H9 (cell line): ENCODE data around the gene C10orf105. TPM values are rescaled to one million over a fixed set of nuclear protein-coding genes. Genes with fewer than 3 reads are reported as not detected.

Source experiments
- DNase-seq: peaks from one replicate; pipeline ENCODE4 v3.0.0-alpha.2; 2017
- H2AFZ ChIP-seq: one replicate; pipeline ENCODE4 v1.6.1; 2013; ENCODE audit warnings: mild to moderate bottlenecking, low read length, control low read depth, moderate library complexity
- H2AK5ac ChIP-seq: 2 replicates; pipeline ENCODE4 v1.6.1; 2013; ENCODE audit warnings: low read length, control low read depth, mixed read lengths; ENCODE audit not compliant: insufficient read length
- H2BK120ac ChIP-seq: one replicate; pipeline ENCODE4 v1.6.1; 2013; ENCODE audit warnings: low read depth, mild to moderate bottlenecking, low read length, control low read depth, inconsistent platforms; ENCODE audit not compliant: poor library complexity, severe bottlenecking
- H2BK12ac ChIP-seq: 2 replicates; pipeline ENCODE4 v1.6.1; 2013; ENCODE audit warnings: low read length, control low read depth, mixed read lengths, low read depth; ENCODE audit not compliant: insufficient read length
- H2BK15ac ChIP-seq: 2 replicates; pipeline ENCODE4 v1.6.1; 2013; ENCODE audit warnings: low read depth, low read length, control low read depth
- H2BK20ac ChIP-seq: one replicate; pipeline ENCODE4 v1.6.1; 2013; ENCODE audit warnings: low read depth, mild to moderate bottlenecking, low read length, control low read depth, inconsistent platforms; ENCODE audit not compliant: poor library complexity, severe bottlenecking
- H2BK5ac ChIP-seq: 2 replicates; pipeline ENCODE4 v1.6.1; 2013; ENCODE audit warnings: low read length, control low read depth, mixed read lengths; ENCODE audit not compliant: insufficient read length
- H3K14ac ChIP-seq: 2 replicates; pipeline ENCODE4 v1.6.1; 2013; ENCODE audit warnings: low read length, control low read depth; ENCODE audit not compliant: insufficient read depth
- H3K18ac ChIP-seq: 2 replicates; pipeline ENCODE4 v1.6.1; 2013; ENCODE audit warnings: low read depth, mild to moderate bottlenecking, mixed read lengths, low read length, control low read depth; ENCODE audit not compliant: insufficient read length
- H3K23ac ChIP-seq: 2 replicates; pipeline ENCODE4 v1.6.1; 2013; ENCODE audit warnings: low read length, control low read depth, mixed read lengths, low read depth; ENCODE audit not compliant: insufficient read length
- H3K23me2 ChIP-seq: 2 replicates; pipeline ENCODE4 v1.6.1; 2013; ENCODE audit warnings: low read depth, mild to moderate bottlenecking, mixed read lengths, low read length, control low read depth; ENCODE audit not compliant: insufficient read length, poor library complexity, severe bottlenecking
- H3K27ac ChIP-seq: 2 replicates; pipeline ENCODE4 v1.5.1; 2013; ENCODE audit warnings: low read length, control low read depth, mixed read lengths, low read depth; ENCODE audit not compliant: insufficient read length
- H3K27me3 ChIP-seq: 2 replicates; pipeline ENCODE4 v1.6.1; 2013; ENCODE audit warnings: low read length, control low read depth, inconsistent platforms; ENCODE audit not compliant: insufficient read depth
- H3K4ac ChIP-seq: 2 replicates; pipeline ENCODE4 v1.6.1; 2013; ENCODE audit warnings: low read depth, mild to moderate bottlenecking, control low read depth, inconsistent platforms, low read length, moderate library complexity
- H3K4me1 ChIP-seq: 2 replicates; pipeline ENCODE4 v1.6.1; 2013; ENCODE audit warnings: low read length, control low read depth, inconsistent platforms; ENCODE audit not compliant: insufficient read depth
- H3K4me2 ChIP-seq: 2 replicates; pipeline ENCODE4 v1.6.1; 2013; ENCODE audit warnings: low read length, control low read depth, mixed read lengths; ENCODE audit not compliant: insufficient read length, insufficient read depth
- H3K56ac ChIP-seq: 2 replicates; pipeline ENCODE4 v1.6.1; 2013; ENCODE audit warnings: low read depth, mild to moderate bottlenecking, mixed read lengths, low read length, control low read depth; ENCODE audit not compliant: insufficient read length
- H3K79me1 ChIP-seq: 2 replicates; pipeline ENCODE4 v1.6.1; 2013; ENCODE audit warnings: low read depth, mild to moderate bottlenecking, moderate library complexity, low read length, control low read depth, inconsistent platforms; ENCODE audit not compliant: insufficient read depth, poor library complexity, severe bottlenecking
- H3K79me2 ChIP-seq: 2 replicates; pipeline ENCODE4 v1.6.1; 2013; ENCODE audit warnings: low read length, control low read depth, inconsistent platforms; ENCODE audit not compliant: insufficient read depth
- H3K9ac ChIP-seq: 2 replicates; pipeline ENCODE4 v1.6.1; 2013; ENCODE audit warnings: low read length, control low read depth, mixed read lengths; ENCODE audit not compliant: insufficient read length; ENCODE audit errors: extremely low read depth
- H3K9me3 ChIP-seq: one replicate; pipeline ENCODE4 v1.6.1; 2013; ENCODE audit warnings: low read depth, low read length, inconsistent platforms; ENCODE audit not compliant: control insufficient read depth
- H3T11ph ChIP-seq: one replicate; pipeline ENCODE4 v1.6.1; 2013; ENCODE audit warnings: mild to moderate bottlenecking, low read length, control low read depth, inconsistent platforms
- H4K20me1 ChIP-seq: one replicate; pipeline ENCODE4 v1.6.1; 2013; ENCODE audit not compliant: control insufficient read depth, insufficient read length, insufficient read depth
- H4K5ac ChIP-seq: 2 replicates; pipeline ENCODE4 v1.6.1; 2013; ENCODE audit warnings: low read depth, mild to moderate bottlenecking, mixed read lengths, low read length, control low read depth; ENCODE audit not compliant: insufficient read length
- H4K8ac ChIP-seq: replicated peaks from 2 replicates; pipeline ENCODE4 v1.6.1; 2013; ENCODE audit warnings: low read length, control low read depth, mixed read lengths, low read depth; ENCODE audit not compliant: insufficient read length
- H4K91ac ChIP-seq: 2 replicates; pipeline ENCODE4 v1.6.1; 2013; ENCODE audit warnings: low read depth, mild to moderate bottlenecking, moderate library complexity, mixed read lengths, low read length, control low read depth; ENCODE audit not compliant: insufficient read length
- H3K27ac Mint-ChIP-seq, 3 experiments: 2 replicates in 2 of 3; 3 replicates in 1 of 3; pipeline ENCODE4 v1.8.0; 2020 to 2021; ENCODE audit warnings: mixed read lengths in 3 of 3, mild to moderate bottlenecking in 1 of 3, moderate library complexity in 1 of 3
- H3K27me3 Mint-ChIP-seq: 2 replicates; pipeline ENCODE4 v1.8.0; 2021; ENCODE audit warnings: low read depth, mild to moderate bottlenecking, moderate library complexity, mixed read lengths
- H3K36me3 Mint-ChIP-seq, 3 experiments: 2 replicates in 2 of 3; 3 replicates in 1 of 3; pipeline ENCODE4 v1.8.0; 2020 to 2021; ENCODE audit warnings: low read depth in 3 of 3, mixed read lengths in 3 of 3; ENCODE audit not compliant: insufficient read depth in 1 of 3
- H3K4me1 Mint-ChIP-seq, 2 experiments: 2 replicates each; pipeline ENCODE4 v1.8.0; 2020; ENCODE audit warnings: mixed read lengths in 2 of 2
- H3K4me3 Mint-ChIP-seq, 2 experiments: 2 replicates in 1 of 2; 3 replicates in 1 of 2; pipeline ENCODE4 v1.8.0; 2020 to 2021; ENCODE audit warnings: mild to moderate bottlenecking in 2 of 2, mixed read lengths in 2 of 2, moderate library complexity in 1 of 2
- H3K9me3 Mint-ChIP-seq, 2 experiments: 2 replicates in 1 of 2; 3 replicates in 1 of 2; pipeline ENCODE4 v1.8.0; 2020; ENCODE audit warnings: mild to moderate bottlenecking in 2 of 2, mixed read lengths in 2 of 2, moderate library complexity in 1 of 2
- WGBS: extraction: QIAGEN DNeasy Blood & Tissue Kit; methylation state at CpG from one replicate; pipeline ENCODE4 v1.1.7; 2013; ENCODE audit warnings: missing lambda C conversion rate, low lambda C conversion rate, mixed read lengths; ENCODE audit not compliant: insufficient read length; ENCODE audit errors: extremely low coverage; 5-methylcytosine and 5-hydroxymethylcytosine counted together
- total RNA-seq: library from RNA; stranded (reverse); gene quantifications from 2 replicates; pipeline ENCODE4 v1.2.1, GENCODE V29; 2021
- TF ChIP-seq, protein P1 (sequence below): fragments of 200-600 bp; sonication (generic); conservative IDR thresholded peaks from 3 replicates; pipeline ENCODE4 v1.8.0; 2021; ENCODE audit warnings: antibody characterized with exemption, mild to moderate bottlenecking

Gene C10orf105
- total RNA-seq, 1 experiment from 2014 or later, result 0.26 TPM

DNA sequence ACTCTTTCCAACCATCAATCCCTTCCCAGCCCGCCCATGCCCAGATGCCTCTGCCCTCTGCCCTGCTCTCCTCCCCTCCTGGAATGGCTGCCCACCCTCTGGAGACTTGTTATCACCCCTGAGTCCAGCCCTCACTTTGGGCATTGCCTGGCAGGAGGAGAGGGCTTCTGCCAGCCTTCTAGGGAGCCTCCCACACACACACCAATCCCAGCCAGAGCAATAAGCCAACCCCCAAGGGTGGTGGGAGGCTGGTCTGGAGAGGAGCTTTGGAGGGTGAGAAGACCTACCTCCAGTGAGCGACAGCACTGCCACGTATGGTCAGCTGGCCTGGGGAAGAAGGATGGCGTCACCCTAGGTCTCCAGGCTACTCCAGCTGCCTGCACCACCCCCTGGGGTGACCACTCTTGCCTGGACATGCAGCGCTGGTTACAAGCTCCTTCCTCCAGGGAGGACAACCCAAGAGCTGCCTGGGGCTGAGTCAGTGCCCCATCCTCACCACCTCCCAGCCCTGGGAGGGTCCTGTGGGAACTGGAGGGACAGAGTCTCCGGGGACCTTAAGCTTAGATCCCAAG lies 8.4 kb downstream of the C10orf105 start:
- H2AFZ ChIP-seq, result no peak overlapping the region
- no peak overlapping the region for H3K56ac ChIP-seq
- no peak overlapping the region for H2BK12ac ChIP-seq
- H3K23ac ChIP-seq, result no peak overlapping the region
- no peak overlapping the region for H4K5ac ChIP-seq
- no peak overlapping the region for H2BK15ac ChIP-seq
- H3K79me2 ChIP-seq, result no peaks in the 10 kb centered on the region
- no peak overlapping the region for H2BK5ac ChIP-seq
- no peak overlapping the region for H2AK5ac ChIP-seq
- no peak overlapping the region for H2BK120ac ChIP-seq
- Mint-ChIP-seq H3K36me3 (no peaks in the 10 kb centered on the region; a peak in 1 of 7 replicates), H3K27me3 (peaks cover 12% of the 10 kb centered on the region), H3K27ac (no peak overlapping the region; a peak in 1 of 7 replicates), H3K9me3 (no peaks in the 10 kb centered on the region), H3K4me3 (no peak overlapping the region), H3K4me1 (peaks cover 8 to 20% of the 10 kb centered on the region in 2 experiments)
- no peaks in the 10 kb centered on the region for H3K27me3 ChIP-seq
- no peaks in the 10 kb centered on the region for H3K9me3 ChIP-seq
- no peak overlapping the region for H3K9ac ChIP-seq
- WGBS, result no CpG with 5 or more reads among the region's 6 CpGs
- H3K14ac ChIP-seq, result no peak overlapping the region
- no peak overlapping the region for H4K91ac ChIP-seq
- no peak overlapping the region for H3K27ac ChIP-seq
- no peaks in the 10 kb centered on the region for H3K23me2 ChIP-seq
- H3K4ac ChIP-seq, result no peak overlapping the region
- H3K4me1 ChIP-seq, result no peaks in the 10 kb centered on the region
- DNase-seq, result no peak
- no peaks in the 10 kb centered on the region for H3K79me1 ChIP-seq
- TF ChIP-seq, protein P1, sequence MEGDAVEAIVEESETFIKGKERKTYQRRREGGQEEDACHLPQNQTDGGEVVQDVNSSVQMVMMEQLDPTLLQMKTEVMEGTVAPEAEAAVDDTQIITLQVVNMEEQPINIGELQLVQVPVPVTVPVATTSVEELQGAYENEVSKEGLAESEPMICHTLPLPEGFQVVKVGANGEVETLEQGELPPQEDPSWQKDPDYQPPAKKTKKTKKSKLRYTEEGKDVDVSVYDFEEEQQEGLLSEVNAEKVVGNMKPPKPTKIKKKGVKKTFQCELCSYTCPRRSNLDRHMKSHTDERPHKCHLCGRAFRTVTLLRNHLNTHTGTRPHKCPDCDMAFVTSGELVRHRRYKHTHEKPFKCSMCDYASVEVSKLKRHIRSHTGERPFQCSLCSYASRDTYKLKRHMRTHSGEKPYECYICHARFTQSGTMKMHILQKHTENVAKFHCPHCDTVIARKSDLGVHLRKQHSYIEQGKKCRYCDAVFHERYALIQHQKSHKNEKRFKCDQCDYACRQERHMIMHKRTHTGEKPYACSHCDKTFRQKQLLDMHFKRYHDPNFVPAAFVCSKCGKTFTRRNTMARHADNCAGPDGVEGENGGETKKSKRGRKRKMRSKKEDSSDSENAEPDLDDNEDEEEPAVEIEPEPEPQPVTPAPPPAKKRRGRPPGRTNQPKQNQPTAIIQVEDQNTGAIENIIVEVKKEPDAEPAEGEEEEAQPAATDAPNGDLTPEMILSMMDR, result no peak
- H3T11ph ChIP-seq, result no peak overlapping the region
- no peak overlapping the region for H3K4me2 ChIP-seq
- H2BK20ac ChIP-seq, result no peak overlapping the region
- no peak overlapping the region for H4K8ac ChIP-seq
- no peaks in the 10 kb centered on the region for H4K20me1 ChIP-seq
- no peak overlapping the region for H3K18ac ChIP-seq
